NCI-H2029 (cell line): ENCODE measurements around the gene CDADC1.

Experiments
- DNase-seq: peaks from one replicate; lab custom pipeline; 2025; lab: John Stamatoyannopoulos, UW

The CDADC1 gene

DNA sequence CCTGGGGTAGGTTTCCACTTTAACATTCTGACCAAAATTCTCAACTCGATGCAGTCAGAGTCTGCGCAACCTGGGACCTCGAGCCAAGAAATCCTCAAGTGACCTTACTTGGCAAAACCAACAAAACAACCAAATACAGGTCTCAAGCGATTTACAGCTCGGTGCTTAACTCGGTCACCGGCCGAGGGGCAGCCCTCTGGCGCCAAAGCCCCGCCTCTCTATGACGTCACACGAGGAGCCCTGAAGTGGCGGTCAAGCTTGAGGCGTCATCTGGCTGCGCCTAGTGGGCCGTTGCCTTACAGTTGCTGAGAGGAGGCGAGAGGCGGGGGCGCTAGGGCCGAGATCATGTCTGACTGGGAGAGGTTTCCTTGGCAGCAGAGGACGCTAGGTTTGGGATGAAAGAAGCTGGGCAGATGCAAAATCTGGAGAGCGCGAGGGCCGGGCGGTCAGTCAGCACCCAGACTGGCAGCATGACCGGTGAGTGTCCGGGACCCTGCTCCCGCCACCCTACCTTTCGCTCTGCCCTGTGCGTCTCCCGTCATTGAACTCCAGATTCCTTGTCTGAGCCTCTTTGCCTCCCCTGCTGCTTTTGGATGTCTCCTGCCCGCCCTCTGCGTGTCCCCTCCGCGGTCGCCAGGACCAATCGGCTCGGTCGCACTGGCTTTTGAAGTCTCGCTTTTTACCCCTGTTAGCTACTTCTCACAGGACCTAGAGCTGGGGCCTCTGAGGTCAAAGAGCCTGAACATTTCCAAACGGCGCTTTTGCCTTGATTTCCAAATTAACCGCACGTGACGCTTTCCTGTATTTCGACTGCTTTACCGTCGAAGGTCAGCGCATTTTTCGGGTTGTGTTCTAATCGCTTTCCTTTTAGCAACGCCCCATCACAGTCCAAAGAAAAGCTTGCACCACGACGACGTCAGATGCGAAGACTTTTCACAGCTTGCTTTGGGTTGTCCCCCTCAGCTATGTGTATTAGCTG lies at the start of gene CDADC1:
Gene CDADC1 (plus strand): TSS at position 283 of the 979 bp plus-strand sequence. CDS start 113 bp downstream, at position 396.
- peak; percentile 64 for DNase-seq

DNA sequence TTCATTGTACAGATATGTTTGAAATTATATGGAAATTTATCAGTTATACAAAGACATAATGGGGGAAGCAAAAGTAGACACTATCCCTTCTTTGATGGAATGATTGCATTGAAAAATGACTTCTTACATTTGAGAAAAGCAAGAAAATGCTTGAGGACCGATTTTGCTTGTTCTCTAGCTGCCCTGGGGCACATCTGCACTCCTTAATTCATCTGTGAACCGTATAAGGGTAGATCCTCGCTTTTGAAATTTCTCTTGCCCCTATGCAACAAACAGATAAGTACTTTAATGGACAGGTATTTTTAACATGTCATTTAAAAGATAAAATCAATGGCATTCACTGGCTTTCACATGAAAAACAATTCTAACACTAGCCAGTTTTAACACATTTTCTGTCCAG lies 41.1 kb upstream of the CDADC1 start:
- no peak for DNase-seq

DNA sequence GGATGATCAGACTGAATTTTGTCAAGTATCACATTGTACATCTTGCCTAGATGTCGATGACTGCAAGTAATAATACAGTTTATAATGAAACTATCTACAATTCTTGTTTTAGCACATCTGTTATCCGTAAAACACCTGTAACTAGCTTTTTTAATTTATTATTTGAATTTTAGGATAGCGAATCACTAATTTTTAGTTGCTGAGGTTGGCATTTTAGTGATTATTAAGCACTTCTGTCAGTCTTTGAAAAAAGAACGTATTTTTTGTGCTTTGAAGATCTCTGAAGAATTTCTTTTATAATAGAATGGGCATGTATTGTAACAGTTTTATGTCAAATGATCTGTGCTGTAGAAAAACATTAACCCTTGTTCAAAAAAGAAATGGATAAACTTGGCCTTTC lies 39.1 kb upstream of the CDADC1 start:
- DNase-seq = no peak

DNA sequence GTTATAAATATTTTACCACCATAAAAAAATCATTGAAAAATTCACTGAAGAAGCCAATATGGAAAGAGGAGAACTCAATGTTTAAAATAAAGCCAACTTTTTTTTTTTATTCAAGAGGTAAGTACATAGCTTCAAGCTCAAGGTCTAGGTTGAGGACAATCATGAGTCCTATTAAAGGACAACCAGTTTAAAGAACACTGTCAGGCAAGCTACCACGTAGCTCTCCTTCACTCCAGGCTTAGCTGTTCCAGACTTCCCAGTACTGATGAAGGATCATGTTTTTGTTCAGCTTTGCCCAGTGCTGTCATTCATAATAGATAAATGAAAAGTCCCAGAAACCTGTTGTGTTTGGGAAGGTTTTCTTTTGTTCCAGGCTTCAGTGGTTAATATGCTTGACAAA lies 37.6 kb upstream of the CDADC1 start:
- no peak for DNase-seq

- DNase-seq = no peak
Measured at GRCh38 chr13:49210669-49211068, 37.1 kb upstream of the CDADC1 start.

GRCh38 chr13:49213539-49213938 lies 34.2 kb upstream of the CDADC1 start:
- DNase-seq = no peak

DNA sequence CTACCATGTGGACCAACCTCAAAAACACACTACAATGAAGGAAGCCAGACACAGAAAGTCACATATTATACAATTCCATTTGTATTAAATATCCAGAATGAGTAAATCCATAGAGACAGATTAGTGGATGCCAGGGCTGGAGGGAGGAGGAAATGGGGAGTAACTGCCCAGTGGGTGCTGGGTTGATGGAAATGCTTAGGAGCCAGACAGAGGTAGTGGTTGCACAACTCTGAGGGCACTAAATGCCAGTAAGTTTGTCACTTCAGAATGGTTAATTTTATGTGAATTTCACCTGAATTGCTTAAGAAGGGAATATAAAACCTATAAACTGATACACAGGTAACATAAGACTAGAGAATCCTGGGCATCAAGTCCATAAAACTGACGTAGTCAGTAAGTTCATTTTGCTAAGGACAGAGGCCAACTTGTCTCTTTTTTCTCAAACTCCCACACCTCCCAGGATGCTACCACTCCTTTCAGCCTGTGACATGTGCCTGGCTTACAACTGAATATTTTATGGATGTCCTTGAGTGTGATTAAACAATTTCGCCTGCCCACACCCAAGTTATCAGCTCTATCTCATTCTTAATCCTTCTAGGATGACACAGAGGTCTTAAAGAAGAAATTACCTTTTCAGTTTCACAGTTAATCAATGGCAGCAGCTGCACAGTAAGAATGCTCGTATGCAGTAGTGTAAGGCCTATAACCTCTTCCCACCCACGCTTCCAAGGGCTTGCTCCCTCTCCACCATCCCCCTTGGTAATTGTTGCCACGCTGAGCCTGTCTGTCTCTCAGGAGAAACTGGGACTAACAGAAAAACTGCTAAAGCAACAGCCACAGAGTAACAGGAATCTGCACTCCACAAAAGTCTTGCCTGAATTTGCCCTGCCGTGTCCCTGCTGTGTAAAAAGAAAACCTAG lies 33.5 kb upstream of the CDADC1 start:
- DNase-seq = no peak

DNA sequence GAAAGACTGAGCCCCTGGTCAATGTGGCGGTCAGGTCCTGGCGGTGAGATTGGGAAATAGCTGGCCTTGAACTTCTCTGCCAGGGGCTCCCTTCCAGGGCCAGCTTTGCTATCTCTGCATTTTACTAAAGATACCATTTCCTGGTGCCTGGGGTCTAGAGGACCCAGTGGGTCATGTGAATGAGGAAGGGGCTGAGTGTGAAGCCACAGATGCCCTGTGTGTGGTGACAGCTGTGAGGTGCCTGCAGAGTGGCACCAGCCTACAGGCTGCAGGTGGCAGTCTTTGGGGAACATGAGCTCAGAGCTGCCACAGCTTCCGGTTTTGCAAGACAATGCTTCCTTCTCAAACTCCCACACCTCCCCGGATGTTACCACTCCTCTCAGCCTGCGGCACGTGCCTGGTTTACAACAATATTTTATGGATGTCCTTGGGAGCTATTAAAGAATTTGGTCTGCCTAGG lies 32.8 kb upstream of the CDADC1 start:
- no peak for DNase-seq

GRCh38 chr13:49216334-49216733 lies 31.4 kb upstream of the CDADC1 start:
- no peak for DNase-seq

DNA sequence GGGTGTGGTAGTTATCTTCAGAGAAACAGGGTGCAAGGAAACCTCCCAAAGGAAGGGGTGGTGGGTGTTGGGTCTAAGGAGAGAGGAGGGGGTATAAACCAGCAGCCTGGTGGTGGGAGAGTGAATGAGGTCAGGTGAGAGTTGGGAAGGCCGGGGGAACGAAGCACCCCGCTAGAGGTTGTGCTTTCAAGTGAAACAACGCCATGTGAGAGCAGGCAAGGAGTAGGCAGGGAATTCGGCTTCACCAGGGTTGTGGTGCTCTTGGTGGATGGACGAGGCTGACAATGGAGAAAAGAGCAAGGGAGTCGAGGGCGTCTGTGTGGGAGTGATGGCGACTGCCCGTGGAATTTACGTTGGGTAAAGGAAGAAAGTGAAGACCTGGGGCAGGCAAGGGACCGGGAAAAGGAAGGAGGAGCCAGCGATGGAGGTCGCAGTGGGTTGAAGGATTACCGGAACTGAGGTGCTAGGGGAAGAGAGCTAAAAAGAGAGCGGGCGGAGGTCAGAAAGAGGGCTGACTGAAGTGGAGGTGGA lies 29.7 kb upstream of the CDADC1 start:
- no peak for DNase-seq

DNA sequence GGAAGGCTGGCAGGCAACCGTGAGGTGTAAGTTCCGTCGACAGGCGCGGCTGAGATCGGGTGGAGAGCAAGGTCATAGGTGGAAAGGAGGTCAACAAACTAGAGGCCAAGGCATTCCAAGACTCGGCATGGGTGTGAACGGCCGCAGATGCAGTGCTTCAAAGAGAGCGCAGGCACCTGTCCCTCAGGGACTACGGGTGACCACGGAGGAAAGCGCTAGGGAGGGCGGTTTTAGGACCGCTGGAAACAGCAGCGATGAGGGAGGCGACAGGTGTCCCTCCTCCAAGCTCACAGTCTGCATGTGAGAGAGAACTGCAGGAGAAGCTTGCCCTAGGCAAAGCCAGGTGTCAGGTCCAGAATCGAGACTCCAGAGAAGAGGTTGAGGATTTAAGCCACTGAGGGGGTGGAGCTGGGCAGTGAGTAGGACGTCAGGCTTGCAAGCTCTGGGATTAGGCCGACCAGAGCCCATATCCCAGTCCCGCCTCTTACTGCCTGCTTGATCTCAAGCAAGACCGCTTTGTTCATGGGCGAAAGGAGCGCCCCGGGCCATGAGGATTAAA lies 29.2 kb upstream of the CDADC1 start:
- no peak for DNase-seq

GRCh38 chr13:49219647-49220035 lies 28.1 kb upstream of the CDADC1 start:
- no peak for DNase-seq

- DNase-seq = no peak
Measured at GRCh38 chr13:49220036-49220855, 27.5 kb upstream of the CDADC1 start, which contains the start of gene MLNR. MLNR (plus strand) TSS chr13:49220338; CDS start chr13:49220338, 0 bp downstream.

GRCh38 chr13:49220856-49221589 lies 26.7 kb upstream of the CDADC1 start:
- DNase-seq = no peak

- no peak for DNase-seq
Measured at GRCh38 chr13:49221590-49221965, 26.1 kb upstream of the CDADC1 start.

DNA sequence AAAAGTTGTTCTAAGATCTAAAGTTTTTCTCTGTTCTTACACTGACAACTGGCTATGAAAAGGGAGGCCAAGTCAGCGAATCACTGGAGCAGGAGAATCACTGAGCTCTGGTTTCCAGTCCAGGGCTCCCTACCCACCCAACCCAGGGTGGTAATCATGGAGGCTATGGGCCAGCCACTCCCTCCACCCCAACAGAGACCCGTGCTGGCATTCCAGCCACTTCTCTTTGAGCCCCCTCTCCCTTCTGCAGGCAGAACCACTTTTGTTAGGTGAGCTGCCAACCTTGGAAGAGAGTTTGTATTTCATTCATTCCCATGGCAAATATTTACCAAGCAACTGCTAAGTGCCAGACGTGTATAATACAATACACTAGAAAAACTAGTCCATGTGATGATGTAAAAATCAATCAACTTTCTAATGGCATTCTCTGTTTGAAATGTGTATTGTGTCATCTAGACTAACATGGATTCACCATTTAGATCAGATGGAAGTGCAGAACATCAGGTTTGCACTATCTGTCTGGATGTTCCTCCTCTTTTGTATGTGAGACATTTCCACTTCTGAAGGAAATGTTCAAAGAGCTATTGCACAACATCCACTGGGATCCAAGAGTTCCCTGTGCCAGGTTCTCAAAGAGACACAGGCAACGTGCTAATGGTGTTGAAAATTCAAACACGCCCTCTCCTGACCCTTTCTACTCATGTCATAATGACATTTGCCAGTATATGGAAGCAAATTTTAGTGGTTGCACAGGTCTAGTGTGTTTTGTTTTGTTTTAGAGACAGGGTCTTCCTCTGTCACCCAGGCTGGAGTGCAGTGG lies 22.3 kb upstream of the CDADC1 start:
- peak; percentile 16 for DNase-seq

DNA sequence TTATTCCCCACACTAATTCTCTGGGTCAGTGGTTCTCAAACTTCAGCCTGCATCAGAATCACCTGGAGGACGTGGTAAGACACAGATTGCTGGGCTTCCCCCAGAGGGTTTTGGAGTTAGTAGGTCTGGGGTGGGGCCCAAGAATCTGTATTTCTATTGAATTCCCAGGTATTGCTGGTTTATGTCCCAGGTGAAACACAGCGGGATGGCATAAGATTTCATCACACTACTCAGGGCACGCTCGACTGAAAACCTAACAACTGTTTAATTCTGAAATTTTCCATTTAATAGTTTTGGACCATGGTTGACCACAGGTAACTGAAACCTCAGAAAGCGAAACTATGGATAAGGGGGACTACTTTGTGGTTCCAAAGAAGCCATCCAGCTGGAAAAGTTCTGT lies 21.1 kb upstream of the CDADC1 start:
- no peak for DNase-seq

GRCh38 chr13:49234741-49235140 lies 13.0 kb upstream of the CDADC1 start:
- DNase-seq = no peak

GRCh38 chr13:49235856-49236431 lies 11.8 kb upstream of the CDADC1 start:
- DNase-seq = no peak
